T-helper 22 cell (primary cell): Measurements from ENCODE around the gene PCP4L1.
"Not testable (repeated sequence)": the region's sequence is repeated elsewhere in the genome, so short reads cannot be mapped to it uniquely, and the experiment has no call there.

Source experiments
- DNase-seq: peaks from one replicate; pipeline ENCODE4 v3.0.0-alpha.2; 2020; ENCODE audit warnings: low read depth

Gene PCP4L1

DNA sequence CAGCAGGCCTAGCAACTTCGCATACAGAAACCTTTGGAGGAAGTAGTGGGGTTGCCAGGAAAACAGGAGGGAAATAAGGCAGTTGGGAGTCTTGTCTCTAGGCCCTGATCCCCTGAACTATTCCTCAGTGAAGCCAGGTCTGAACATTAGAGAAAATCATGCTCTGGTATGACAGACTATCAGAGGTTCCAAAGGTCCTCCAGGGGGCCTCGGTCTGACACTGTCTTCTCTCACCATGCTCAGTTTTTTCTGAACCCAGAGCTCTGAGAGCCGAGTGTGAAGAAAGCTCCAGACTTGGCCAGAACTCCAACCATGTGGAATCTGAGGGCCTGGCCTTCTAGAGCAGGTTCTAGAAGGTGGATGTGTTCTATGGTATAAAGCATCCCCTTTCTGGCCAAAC is 28.6 kb upstream of the PCP4L1 start:
- no peak for DNase-seq

DNA sequence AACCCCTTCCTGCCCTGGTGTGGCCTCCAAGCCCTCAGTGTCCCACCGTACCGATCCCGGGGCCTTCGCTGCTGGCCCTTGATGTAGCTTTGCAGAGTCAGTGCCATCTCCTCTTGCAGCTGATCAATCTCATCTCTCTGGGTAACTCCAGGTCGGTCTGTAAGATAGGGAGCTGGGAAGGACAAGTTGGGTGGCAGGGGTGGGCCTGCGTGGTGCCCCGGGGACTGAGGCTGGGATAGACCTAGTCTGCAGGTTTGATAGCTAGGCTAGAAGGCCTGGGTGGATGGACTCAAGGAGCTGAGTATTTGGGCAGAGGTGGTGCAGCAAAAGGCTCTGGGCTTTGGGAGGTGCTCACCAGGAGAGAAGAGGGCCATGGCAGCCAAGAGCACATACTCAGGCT is 27.8 kb upstream of the PCP4L1 start:
- DNase-seq = no peak

GRCh38 chr1:161233102-161233501 is 25.4 kb upstream of the PCP4L1 start:
- no peak for DNase-seq

DNA sequence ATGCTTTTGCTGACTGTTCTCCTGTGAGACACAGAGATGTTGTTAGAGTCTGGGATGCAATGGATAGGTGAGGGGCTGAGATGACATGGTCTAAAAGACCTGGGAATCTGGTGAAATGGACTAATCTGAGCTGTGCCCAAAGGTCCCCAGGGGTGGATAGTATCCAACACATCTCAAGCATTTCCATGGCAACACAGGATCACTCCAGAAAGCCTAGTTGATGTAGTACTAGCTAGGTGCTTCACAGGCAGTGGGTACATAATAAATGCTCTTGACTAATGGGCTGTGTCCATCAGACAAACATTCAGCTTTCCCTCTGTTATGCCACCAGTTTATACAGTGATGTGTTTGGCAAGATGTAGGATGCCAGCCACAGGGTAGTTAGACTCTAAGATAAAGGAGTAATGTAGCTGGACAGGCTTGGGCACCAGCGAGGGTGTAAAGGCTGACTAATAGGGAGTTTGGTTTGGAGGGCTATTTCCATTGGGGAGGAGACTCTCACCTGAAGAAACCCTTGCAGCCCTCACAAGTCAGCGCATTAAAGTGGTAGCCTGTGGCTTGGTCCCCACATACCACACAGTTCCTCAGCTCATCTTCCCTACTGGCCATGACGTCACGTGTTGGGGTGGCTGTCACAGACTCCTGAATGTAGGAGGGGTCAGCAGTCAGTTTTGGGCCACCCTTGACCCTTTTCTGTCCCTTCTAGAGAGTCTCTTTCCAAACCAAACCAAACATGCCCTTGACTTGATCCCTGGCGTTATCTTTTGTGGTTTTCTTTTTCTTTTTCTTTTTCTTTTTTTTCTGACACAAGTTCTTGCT is 22.4 kb upstream of the PCP4L1 start:
- no peak for DNase-seq

- DNase-seq = no peak
These were observed 20.5 kb upstream of the PCP4L1 start, which contains the start of gene NR1I3 for GRCh38 chr1:161238039-161238473. Gene NR1I3 (minus strand): TSS chr1:161238203. CDS start chr1:161236565, 1,638 bp downstream.

GRCh38 chr1:161241682-161242081 is 16.9 kb upstream of the PCP4L1 start:
- no peak for DNase-seq

- DNase-seq = no peak
These were observed 16.2 kb upstream of the PCP4L1 start for GRCh38 chr1:161242313-161242712.

GRCh38 chr1:161244888-161245287 is 13.7 kb upstream of the PCP4L1 start:
- no peak for DNase-seq

GRCh38 chr1:161250100-161250499 is 8.4 kb upstream of the PCP4L1 start:
- not testable (repeated sequence) for DNase-seq

GRCh38 chr1:161250829-161251228 is 7.7 kb upstream of the PCP4L1 start:
- no peak for DNase-seq

DNA sequence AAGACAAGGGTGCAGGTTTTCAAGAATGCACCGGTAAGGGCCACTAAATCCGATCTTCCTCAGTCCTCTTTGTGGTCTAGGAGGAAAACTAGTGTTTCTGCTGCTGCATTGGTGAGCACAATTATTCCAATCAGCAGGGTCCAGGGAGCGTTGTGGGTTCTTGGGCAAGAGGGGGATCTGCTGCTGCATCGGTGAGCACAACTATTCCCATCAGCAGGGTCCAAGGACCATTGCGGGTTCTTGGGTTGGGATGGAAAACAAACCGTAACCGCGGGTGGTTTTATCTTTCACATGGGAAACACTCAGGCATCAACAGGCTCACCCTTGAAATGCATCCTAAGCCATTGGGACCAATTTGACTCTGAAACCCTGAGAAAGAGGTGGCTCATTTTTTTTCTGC is 7.0 kb upstream of the PCP4L1 start:
- no peak for DNase-seq

DNA sequence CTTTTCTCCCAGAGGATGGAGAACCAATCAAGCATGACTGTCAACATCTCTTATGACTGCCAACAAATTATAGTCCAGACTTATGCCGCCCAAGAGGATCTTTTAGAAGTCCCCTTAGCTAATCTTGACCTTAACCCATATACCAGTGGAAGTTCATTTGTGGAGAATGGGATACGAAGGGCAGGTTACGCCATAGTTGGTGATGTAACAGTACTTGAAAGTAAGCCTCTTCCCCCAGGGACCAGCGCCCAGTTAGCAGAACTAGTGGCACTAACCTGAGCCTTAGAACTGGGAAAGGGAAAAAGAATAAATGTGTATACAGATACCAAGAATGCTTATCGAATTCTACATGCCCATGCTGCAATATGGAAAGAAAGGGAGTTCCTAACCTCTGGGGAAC is 3.2 kb upstream of the PCP4L1 start:
- not testable (repeated sequence) for DNase-seq

GRCh38 chr1:161255955-161256520 is 2.5 kb upstream of the PCP4L1 start:
- not testable (repeated sequence) for DNase-seq

DNA sequence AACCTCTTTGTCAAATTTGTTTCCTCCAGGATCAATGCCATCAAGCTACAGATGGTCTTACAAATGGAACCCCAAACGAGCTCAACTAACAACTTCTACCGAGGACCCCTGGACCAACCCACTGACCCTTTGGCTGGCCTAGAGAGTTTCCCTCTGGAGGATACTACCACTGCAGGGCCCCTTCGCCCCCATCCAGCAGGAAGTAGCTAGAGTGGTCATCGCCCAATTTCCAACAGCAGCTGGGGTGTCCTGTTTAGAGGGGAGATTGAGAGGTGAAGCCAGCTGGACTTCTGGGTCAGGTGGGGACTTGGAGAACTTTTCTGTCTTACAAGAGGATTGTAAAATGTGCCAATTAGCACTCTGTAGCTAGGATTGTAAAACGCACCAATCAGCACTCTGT is 1.4 kb upstream of the PCP4L1 start:
- DNase-seq = not testable (repeated sequence)

- DNase-seq = no peak
These were observed 779 bp downstream of the PCP4L1 start for GRCh38 chr1:161259345-161259702.

DNA sequence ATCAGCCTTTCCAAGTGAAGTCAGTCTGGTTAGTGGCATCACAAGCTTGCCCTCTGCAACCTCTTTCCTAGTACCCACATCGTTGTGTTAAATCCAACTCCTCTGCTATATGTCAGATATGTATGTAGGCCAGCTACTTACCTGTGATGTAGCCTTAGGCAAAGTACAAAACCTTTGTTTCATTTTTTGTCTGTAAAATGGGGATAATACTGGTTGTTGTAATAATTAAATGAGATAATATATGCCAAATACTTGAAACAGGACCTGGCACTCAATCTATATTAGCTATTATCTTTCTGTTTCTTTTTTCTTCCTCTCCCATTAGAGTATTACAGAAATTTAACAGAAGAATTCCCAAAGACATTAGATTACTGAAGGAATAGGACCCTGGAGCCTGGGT is 1.2 kb downstream of the PCP4L1 start:
- no peak for DNase-seq

GRCh38 chr1:161260376-161261260 is 2.1 kb downstream of the PCP4L1 start:
- DNase-seq = no peak

GRCh38 chr1:161261261-161262235 is 3.0 kb downstream of the PCP4L1 start:
- DNase-seq = no peak

DNA sequence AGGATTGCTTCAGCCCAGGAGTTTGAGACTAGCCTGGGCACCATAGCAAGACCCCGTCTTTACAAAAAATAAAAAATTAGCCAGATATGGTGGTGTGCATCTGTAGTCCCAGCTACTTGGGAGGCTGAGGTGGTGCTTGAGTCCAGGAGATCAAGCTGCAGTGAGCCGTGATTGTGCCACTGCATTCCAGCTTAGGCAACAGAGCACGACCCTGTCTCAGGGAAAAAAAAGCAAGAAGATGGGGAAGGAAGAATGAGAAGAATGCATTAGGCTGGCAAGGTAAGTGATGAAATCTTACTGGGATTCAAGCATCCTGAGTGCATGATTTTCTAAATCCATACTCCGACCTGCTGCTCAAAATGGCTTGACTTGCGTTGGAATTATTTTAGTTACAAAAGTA is 6.8 kb downstream of the PCP4L1 start:
- DNase-seq = no peak

DNA sequence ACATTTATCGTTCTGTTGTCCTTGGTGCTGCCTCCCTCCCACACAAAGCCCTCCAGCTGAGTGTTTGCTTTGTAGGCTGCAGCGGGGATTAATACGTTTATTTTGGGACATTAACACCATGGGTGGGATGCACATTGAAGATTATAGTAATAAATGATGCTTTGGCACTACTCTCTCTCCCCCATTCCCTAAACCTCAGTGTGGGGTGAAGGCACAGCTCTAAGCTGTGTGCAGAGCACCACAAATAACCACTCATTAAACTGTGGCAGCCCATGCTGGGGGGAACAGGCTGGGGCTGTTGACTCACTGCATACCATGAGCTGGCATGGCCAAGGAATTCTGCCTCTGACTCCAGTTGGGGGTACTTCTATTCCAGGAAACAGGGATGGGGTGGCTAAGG is 7.7 kb downstream of the PCP4L1 start:
- no peak for DNase-seq

- no peak for DNase-seq
These were observed 8.3 kb downstream of the PCP4L1 start for GRCh38 chr1:161266836-161267235.

- no peak for DNase-seq
These were observed 8.8 kb downstream of the PCP4L1 start for GRCh38 chr1:161267321-161267720.
